IPS-20b (cell line): ENCODE measurements around the gene C1QL2.

ENCODE experiments used
- H3K27ac ChIP-seq: one replicate; pipeline ENCODE4 v1.5.1; 2013; ENCODE audit warnings: low read length
- H3K27me3 ChIP-seq: 2 replicates; pipeline ENCODE4 v1.6.1; 2013; ENCODE audit warnings: mild to moderate bottlenecking, low read length, inconsistent platforms; ENCODE audit not compliant: insufficient read depth
- H3K36me3 ChIP-seq: 2 replicates; pipeline ENCODE4 v1.6.1; 2013; ENCODE audit warnings: low read depth, mild to moderate bottlenecking, inconsistent platforms, low read length, moderate library complexity; ENCODE audit not compliant: insufficient read depth
- H3K4me1 ChIP-seq: 2 replicates; pipeline ENCODE4 v1.6.1; 2013; ENCODE audit warnings: mild to moderate bottlenecking, control low read depth, inconsistent platforms, low read length, moderate library complexity; ENCODE audit not compliant: insufficient read depth
- H3K4me3 ChIP-seq: 2 replicates; pipeline ENCODE4 v1.5.1; 2013; ENCODE audit warnings: mild to moderate bottlenecking, low read length, inconsistent platforms
- H3K9ac ChIP-seq: 2 replicates; pipeline ENCODE4 v1.6.1; 2013; ENCODE audit warnings: low read depth, mild to moderate bottlenecking, inconsistent platforms, low read length, moderate library complexity
- H3K9me3 ChIP-seq: 2 replicates; pipeline ENCODE4 v1.6.1; 2013; ENCODE audit warnings: mild to moderate bottlenecking, low read depth, low read length, inconsistent platforms; ENCODE audit not compliant: insufficient read depth

C1QL2 gene

DNA sequence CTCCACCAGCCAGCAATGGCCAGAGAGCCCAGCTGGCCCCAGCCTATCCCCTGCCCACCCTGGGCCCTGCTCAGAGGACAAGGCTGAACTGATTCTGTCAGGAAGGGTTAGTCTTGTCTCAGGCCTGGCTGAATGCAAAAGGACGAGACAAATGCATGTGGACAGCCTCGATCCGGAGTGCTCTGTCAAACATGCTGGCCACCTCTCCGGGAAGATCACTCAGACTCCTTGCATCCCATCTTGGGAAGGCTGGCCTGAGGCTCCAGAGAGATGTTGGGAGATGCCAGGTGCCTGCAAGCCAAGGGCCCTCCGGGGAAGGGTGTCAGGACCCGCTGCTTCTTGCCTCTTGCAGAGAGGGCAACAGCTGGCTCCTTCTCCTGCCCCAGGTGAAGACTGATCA is 20.2 kb upstream of the C1QL2 start:
- Histone ChIP-seq H3K4me3 (no peak overlapping the region), H3K27ac (no peak overlapping the region), H3K36me3 (no peaks in the 10 kb centered on the region), H3K4me1 (no peaks in the 10 kb centered on the region), H3K27me3 (no peaks in the 10 kb centered on the region), H3K9ac (no peak overlapping the region), H3K9me3 (no peaks in the 10 kb centered on the region)

- Histone ChIP-seq H3K27ac (no peak overlapping the region), H3K9me3 (no peaks in the 10 kb centered on the region), H3K4me3 (no peak overlapping the region), H3K27me3 (no peaks in the 10 kb centered on the region), H3K4me1 (no peaks in the 10 kb centered on the region), H3K36me3 (no peaks in the 10 kb centered on the region), H3K9ac (no peak overlapping the region)
These were observed 19.3 kb upstream of the C1QL2 start for GRCh38 chr2:119177838-119178190.

DNA sequence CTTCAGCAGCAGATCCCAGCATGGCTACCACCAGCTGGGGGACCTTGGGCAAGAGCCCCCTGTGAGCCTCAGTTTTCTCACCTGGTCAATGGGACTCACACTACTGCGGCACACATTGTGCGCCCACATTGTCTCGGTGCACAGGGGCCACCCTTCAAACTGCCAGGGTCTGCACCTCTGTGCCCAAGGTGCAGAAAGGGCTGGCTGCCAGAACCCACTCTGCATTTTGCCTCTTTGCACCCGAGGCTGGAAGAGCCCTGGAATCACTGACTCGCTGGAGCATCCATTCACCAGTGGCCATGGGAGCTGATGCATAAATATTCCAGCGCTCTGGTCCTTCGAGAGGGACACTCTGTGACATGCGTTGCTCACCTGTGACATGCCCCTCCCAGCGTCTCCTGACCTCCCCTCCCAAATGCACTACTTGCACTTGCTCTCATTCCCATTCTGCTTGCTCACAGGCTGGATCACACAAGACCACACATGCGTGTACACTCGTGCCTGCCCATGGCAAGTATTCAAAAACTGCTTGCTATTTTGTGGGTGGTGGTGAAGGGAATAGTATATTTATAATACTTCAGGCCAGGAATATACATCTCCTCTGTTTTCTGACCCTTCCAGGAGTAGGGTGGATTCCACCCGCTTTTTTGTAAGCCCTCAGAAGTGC is 18.8 kb upstream of the C1QL2 start:
- no peaks in the 10 kb centered on the region for H3K4me1 ChIP-seq
- H3K27ac ChIP-seq, result no peak overlapping the region
- no peak overlapping the region for H3K4me3 ChIP-seq
- no peak overlapping the region for H3K9ac ChIP-seq
- H3K27me3 ChIP-seq, result no peaks in the 10 kb centered on the region
- H3K9me3 ChIP-seq, result no peaks in the 10 kb centered on the region
- no peaks in the 10 kb centered on the region for H3K36me3 ChIP-seq

DNA sequence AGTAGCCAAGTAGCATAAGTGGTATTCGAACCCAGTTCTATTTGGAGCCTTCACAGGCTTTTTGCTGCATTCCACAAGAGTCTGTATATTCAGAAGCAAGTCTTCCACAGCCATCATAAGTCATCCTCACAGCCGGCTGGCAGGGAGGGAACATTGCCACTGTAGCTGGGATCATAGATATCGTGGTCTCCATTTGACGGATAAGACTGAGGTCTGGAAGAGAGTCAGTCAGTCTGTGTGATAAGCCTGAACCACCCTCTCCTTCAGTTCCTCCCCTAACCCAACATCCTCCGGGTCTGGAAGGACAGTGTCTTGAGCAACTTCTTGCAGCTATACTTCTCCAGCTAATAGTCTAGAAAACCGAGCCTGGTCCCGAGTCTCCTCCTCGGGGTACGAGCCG is 17.0 kb upstream of the C1QL2 start:
- no peak overlapping the region for H3K4me3 ChIP-seq
- H3K36me3 ChIP-seq, result no peaks in the 10 kb centered on the region
- H3K27me3 ChIP-seq, result no peaks in the 10 kb centered on the region
- no peaks in the 10 kb centered on the region for H3K9me3 ChIP-seq
- no peak overlapping the region for H3K27ac ChIP-seq
- H3K9ac ChIP-seq, result no peak overlapping the region
- no peaks in the 10 kb centered on the region for H3K4me1 ChIP-seq

DNA sequence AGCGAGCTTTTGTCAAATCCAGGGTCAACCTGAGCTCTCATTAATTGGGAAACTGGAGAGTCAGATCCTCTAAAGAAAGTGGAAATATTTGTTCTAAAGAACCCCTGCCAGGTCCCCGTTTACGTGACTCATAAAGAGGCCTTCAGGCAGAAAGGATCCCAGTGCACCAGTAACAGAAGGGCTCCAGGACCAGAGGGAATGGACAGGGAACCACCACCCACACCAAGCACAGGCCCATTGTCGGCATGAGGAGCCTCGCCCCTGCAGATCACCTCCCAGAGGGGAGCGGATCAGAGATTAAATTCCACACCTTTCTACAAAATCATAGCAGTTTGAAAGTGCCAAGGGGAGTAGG is 16.4 kb upstream of the C1QL2 start:
- no peaks in the 10 kb centered on the region for H3K27me3 ChIP-seq
- H3K4me3 ChIP-seq, result no peak overlapping the region
- H3K9me3 ChIP-seq, result no peaks in the 10 kb centered on the region
- H3K36me3 ChIP-seq, result no peaks in the 10 kb centered on the region
- no peak overlapping the region for H3K27ac ChIP-seq
- no peak overlapping the region for H3K9ac ChIP-seq
- no peaks in the 10 kb centered on the region for H3K4me1 ChIP-seq

DNA sequence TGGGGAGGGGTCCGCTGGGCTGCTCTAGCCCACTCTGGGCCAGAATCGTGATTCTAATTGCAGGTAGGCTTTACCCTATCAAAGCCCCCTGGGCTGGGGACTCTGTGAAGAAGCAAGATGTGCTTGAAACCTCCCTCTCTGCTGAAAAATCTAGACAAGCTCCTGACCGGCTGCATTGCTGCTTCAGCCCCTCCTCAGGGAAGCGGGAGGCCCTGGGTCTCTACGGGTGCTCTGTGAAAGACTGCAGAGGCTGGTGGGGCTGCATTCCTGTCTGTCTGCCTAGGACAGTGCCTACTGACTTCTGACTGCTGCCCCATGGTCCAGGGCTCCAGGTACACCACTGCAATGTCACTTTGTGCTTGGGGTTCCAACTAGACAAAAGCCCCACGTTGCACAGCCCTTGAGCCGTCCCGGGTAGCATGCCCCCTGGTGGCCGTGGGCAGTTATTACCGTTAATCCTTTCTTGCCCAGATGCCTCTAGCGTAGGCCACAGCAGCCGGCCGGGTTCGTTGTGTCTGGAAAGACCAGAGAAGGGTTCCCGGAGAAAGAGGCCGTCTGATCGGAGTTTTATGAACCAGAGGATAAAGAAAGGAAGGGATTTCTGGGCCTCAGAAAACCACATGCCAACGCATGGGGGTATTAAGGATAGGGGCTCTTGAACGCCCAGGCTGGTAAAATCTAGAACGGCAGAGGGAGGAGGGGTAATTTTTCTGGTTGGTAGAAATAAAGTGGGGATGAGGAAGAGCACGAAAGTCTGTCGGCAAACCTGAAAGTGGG is 15.9 kb upstream of the C1QL2 start:
- no peak overlapping the region for H3K27ac ChIP-seq
- H3K4me3 ChIP-seq, result no peak overlapping the region
- H3K27me3 ChIP-seq, result 0 out of 2 replicates have a peak, but pooled peaks cover 1% of the 10 kb centered on the region
- H3K36me3 ChIP-seq, result no peaks in the 10 kb centered on the region
- H3K4me1 ChIP-seq, result no peaks in the 10 kb centered on the region
- H3K9me3 ChIP-seq, result no peaks in the 10 kb centered on the region
- H3K9ac ChIP-seq, result no peak overlapping the region

GRCh38 chr2:119173556-119174060 is 15.1 kb upstream of the C1QL2 start:
- Histone ChIP-seq H3K27me3 (peaks cover 9% of the 10 kb centered on the region; the same call in 1 of the 2 replicates), H3K4me1 (no peaks in the 10 kb centered on the region), H3K9ac (no peak overlapping the region), H3K36me3 (no peaks in the 10 kb centered on the region), H3K27ac (no peak overlapping the region), H3K9me3 (no peaks in the 10 kb centered on the region), H3K4me3 (no peak overlapping the region)

GRCh38 chr2:119170504-119170903 is 12.0 kb upstream of the C1QL2 start:
- H3K27me3 ChIP-seq, result peaks cover 15% of the 10 kb centered on the region; the same call in 1 of the 2 replicates
- no peaks in the 10 kb centered on the region for H3K9me3 ChIP-seq
- H3K27ac ChIP-seq, result no peak overlapping the region
- no peak overlapping the region for H3K9ac ChIP-seq
- no peaks in the 10 kb centered on the region for H3K36me3 ChIP-seq
- no peaks in the 10 kb centered on the region for H3K4me1 ChIP-seq
- H3K4me3 ChIP-seq, result no peak overlapping the region

GRCh38 chr2:119169717-119170116 is 11.2 kb upstream of the C1QL2 start:
- H3K4me3 ChIP-seq, result no peak overlapping the region
- H3K27me3 ChIP-seq, result peaks cover 22% of the 10 kb centered on the region; the same call in 1 of the 2 replicates
- H3K36me3 ChIP-seq, result no peaks in the 10 kb centered on the region
- H3K9me3 ChIP-seq, result no peaks in the 10 kb centered on the region
- H3K4me1 ChIP-seq, result no peaks in the 10 kb centered on the region
- no peak overlapping the region for H3K9ac ChIP-seq
- H3K27ac ChIP-seq, result no peak overlapping the region

DNA sequence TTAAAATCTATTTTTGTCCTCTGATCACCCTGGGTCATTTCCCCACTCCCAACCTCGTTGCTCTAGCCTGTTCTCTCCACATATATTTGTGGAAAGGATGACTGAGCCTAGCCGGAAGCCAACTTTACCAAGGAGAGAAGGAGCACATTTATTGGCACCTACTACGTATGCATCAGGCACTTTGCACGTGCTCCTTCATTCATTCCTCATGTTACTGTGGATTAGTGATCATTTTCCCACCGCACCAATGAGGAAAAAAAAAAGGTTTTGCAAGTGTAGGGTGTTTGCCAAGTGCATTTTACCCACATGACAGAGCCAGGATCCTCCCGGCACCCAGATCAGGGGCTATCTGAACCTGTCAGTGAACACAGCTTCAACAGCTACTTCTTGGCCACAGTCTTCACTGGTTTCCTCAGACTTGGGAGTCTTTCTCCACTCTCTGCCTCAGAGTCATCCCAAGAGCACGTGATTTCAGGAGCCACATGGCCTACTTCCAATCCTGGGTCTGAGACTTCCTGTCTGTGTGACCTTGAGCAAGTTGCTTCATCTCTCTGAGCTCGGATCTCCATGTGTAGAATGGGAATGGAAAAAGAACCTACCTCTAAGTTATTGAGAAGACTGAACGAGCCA is 1.9 kb upstream of the C1QL2 start:
- no peak overlapping the region for H3K9ac ChIP-seq
- no peaks in the 10 kb centered on the region for H3K9me3 ChIP-seq
- H3K36me3 ChIP-seq, result no peaks in the 10 kb centered on the region
- peaks cover 11% of the 10 kb centered on the region; the same call in 1 of the 2 replicates for H3K4me1 ChIP-seq
- H3K27ac ChIP-seq, result no peak overlapping the region
- peaks cover 78% of the 10 kb centered on the region for H3K27me3 ChIP-seq
- H3K4me3 ChIP-seq, result no peak overlapping the region

GRCh38 chr2:119157850-119158511 is 570 bp downstream of the C1QL2 start:
- Histone ChIP-seq H3K27me3 (peaks cover 88% of the 10 kb centered on the region), H3K9me3 (no peaks in the 10 kb centered on the region), H3K27ac (no peak overlapping the region), H3K4me3 (peak overlapping the region; percentile 72; the same call in 1 of the 2 replicates), H3K9ac (no peak overlapping the region), H3K36me3 (no peaks in the 10 kb centered on the region), H3K4me1 (peaks cover 20% of the 10 kb centered on the region; the same call in 1 of the 2 replicates)
